IPS-11a (cell line): Measurements from ENCODE around the gene DPYSL4.

Experiments used
- H3K4me3 ChIP-seq: one replicate; pipeline ENCODE4 v1.5.1; 2013; ENCODE audit warnings: low read depth, low read length, control low read depth

DPYSL4 gene

GRCh38 chr10:132239126-132240031 is 52.6 kb downstream of the DPYSL4 start:
- H3K4me3 ChIP-seq: no peak overlapping the region

- no peak overlapping the region for H3K4me3 ChIP-seq
Observed at GRCh38 chr10:132240156-132240555, 53.4 kb downstream of the DPYSL4 start.

GRCh38 chr10:132240581-132240980 is 53.8 kb downstream of the DPYSL4 start:
- H3K4me3 ChIP-seq: no peak overlapping the region

DNA sequence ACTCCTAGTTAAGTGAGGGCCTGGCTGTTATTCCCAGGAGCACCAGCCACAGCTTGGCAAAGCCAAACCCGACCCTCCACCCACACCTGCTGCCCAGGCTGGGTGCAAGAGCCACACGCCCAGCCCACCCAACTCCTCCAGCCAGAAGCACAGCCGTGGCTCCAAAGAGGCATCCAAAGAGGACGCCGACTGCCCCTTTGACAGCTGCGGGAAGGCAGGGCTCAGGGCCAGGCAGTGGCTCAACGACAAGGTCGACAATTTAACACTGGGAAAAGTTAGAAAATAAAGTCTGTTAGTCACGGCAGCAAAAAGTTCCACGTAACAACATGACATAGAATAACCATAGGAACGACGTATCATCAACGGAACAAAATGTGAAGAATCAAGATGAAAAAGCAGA is 54.3 kb downstream of the DPYSL4 start:
- no peak overlapping the region for H3K4me3 ChIP-seq

GRCh38 chr10:132241496-132241895 is 54.7 kb downstream of the DPYSL4 start:
- H3K4me3 ChIP-seq: no peak overlapping the region

DNA sequence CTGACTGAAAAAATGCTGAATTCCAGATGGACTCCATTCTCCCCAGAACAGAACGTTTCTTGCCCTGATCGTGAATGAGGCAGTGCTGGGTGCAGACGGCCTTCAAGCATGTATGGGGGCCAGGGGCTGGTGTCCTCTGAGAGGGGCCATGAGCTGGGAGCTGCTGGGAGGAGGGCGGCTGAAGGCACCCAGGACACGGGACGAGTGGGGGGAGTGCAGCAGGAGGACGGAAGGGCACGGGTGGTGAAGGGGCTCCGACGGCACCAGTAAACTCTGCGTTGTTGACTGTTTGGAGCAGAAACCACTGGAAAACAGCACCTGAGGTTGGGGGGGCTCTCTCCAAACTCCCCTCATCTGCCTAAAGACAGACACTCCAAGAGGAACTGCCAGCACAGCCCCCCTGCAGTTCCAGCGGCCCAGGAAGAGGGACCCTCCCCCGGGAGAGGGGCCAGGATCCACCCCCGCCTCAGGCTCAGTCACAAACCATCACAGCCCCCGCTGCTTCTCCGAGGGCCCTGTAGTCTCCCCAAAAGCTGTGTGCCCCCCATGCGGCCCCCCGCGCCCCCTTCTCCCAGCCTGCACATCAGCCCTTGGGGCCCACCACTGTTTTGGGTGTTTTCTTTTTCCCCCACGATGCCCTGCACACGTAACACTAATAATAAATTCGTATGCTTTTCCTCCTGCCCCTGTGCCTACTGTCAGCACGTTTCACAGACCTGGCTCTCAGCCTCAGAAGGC is 55.5 kb downstream of the DPYSL4 start:
- H3K4me3 ChIP-seq: no peak overlapping the region

DNA sequence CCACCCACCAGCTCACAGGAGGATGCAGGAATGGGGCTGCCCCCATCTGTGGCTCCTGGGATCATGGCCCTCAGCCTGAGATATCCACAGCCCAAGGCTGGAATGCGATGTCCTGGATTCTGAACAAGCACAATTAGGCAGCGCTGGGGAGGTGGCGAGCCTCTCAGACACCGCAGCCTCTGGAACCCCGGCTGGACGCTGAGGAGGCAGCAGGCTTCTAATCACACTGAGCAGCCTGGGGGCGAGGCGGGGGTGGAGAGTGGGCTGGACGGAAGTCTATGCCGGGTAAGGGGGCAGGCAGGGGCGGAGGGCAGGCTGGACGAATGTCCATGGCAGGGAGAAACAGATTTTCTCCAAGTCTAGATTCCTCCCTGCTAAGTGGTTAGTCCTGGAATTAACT is 56.4 kb downstream of the DPYSL4 start:
- H3K4me3 ChIP-seq: no peak overlapping the region

DNA sequence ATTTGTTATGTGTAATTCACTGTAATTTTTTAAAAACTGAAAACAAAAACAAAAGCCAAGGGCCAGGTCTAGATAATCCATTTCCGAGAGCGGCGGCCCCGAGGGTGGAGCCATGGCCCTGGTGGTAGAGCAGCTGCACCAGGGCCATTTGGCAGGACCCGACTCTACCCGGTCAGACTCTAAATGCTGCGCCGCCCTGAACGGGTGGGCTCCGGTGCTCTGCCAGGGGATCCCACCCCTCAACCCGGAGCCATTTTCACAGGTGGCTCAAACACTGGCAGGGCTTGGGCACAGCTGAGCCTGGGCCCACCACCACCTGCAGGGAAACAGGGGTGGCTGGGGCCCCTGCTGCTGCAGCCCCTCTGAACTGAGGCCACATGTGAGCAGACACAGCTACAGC is 56.9 kb downstream of the DPYSL4 start:
- H3K4me3 ChIP-seq: no peak overlapping the region

DNA sequence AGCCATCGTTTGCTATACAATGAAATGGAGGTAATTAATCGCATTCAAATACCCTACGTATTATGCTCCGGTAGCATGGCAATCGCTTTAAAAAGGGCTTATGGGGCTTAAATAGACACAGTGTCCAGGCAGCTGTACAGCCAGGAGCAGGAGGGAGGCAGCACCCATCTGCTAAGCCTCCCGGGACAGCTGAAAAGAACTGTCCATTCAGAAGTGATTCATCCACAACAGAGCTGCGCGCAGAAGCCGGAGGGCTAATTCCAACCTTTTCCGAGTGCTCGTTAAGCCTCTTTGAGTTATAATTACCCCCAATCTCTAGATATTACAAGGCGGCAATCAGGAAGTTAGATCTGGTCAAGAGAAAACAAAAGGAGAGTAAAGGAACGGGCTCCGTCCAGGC is 58.3 kb downstream of the DPYSL4 start:
- H3K4me3 ChIP-seq: no peak overlapping the region

GRCh38 chr10:132246296-132246695 is 59.5 kb downstream of the DPYSL4 start:
- H3K4me3 ChIP-seq: no peak overlapping the region

GRCh38 chr10:132247943-132248342 is 61.2 kb downstream of the DPYSL4 start:
- no peak overlapping the region for H3K4me3 ChIP-seq

GRCh38 chr10:132248455-132249225 is 61.9 kb downstream of the DPYSL4 start:
- peak overlapping the region; percentile 4 for H3K4me3 ChIP-seq

- no peak overlapping the region for H3K4me3 ChIP-seq
Observed at GRCh38 chr10:132249226-132249724, 62.5 kb downstream of the DPYSL4 start.

DNA sequence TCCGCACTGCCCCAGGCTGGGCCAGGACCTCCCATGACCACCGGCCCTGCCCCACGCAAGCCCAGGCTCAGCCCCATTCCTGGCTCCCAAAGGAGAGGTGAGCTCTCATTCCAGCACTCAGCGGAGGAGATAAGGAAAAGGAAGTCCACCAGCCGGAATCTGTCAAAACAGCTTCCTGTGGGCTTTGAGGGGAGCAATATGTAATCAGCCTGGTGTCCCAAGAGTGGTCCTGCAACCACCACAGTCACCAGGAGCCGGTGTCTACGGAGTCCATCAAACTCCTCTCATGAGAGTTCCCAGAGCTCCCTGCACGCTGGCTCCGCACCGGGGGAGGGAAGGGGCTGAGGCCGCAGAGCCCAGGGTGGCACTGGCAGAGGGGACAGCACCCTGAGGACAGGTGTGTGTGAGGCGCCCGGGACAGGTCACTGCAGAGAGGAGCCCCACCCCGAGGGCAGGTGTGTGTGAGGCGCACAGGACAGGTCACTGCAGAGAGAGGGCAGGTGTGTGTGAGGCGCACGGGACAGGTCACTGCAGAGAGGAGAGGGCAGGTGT is 63.2 kb downstream of the DPYSL4 start:
- no peak overlapping the region for H3K4me3 ChIP-seq

- no peak overlapping the region for H3K4me3 ChIP-seq
Observed at GRCh38 chr10:132250481-132251475, 64.0 kb downstream of the DPYSL4 start.

GRCh38 chr10:132251928-132252327 is 65.2 kb downstream of the DPYSL4 start:
- H3K4me3 ChIP-seq: no peak overlapping the region

- H3K4me3 ChIP-seq: no peak overlapping the region
Observed at GRCh38 chr10:132252412-132252811, 65.7 kb downstream of the DPYSL4 start.

GRCh38 chr10:132253092-132253687 is 66.4 kb downstream of the DPYSL4 start:
- H3K4me3 ChIP-seq: no peak overlapping the region

DNA sequence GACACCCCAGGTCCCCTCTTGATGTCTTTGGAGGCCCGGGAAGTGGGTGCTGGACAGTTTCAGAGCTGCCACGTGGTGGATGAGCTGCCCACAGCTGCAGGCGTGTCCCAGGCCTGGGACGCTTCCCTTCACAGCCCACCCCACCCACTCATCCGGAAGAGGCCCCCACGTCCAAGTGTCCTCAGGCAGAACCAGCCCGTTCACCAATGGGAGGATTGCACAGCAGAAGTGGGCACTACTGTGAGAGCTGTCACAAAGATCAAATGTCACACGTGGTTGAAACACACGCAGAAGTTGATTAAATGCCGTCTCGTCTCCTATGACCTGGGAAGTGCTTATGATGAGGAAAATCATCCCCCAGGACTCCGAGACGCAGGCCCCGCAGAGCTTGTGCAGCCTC is 68.1 kb downstream of the DPYSL4 start:
- H3K4me3 ChIP-seq: no peak overlapping the region
